Spinal cord (tissue), 10 donors: Measurements from ENCODE around the gene FMR1. TPM values are rescaled to one million over a fixed set of nuclear protein-coding genes. Genes with fewer than 3 reads are reported as not detected.

Experiments
- DNase-seq, 6 donors: peaks; one replicate each; pipeline versions ENCODE4 v3.0.0 to v3.0.0-alpha.2; 2013 to 2015; ENCODE audit warnings: low spot score in 6 of 6, low read depth in 4 of 6
- H3K27ac ChIP-seq: one replicate; pipeline ENCODE4 v1.5.1; 2013; ENCODE audit warnings: low read depth, low read length, control low read depth
- H3K27me3 ChIP-seq: one replicate; pipeline ENCODE4 v1.6.1; 2013; ENCODE audit warnings: low read length; ENCODE audit not compliant: control insufficient read depth, insufficient read depth
- H3K36me3 ChIP-seq: one replicate; pipeline ENCODE4 v1.6.1; 2013; ENCODE audit warnings: low read length; ENCODE audit not compliant: control insufficient read depth, insufficient read depth
- H3K4me1 ChIP-seq: one replicate; pipeline ENCODE4 v1.6.1; 2013; ENCODE audit warnings: low read length; ENCODE audit not compliant: control insufficient read depth, insufficient read depth
- H3K4me3 ChIP-seq: one replicate; pipeline ENCODE4 v1.5.1; 2013; ENCODE audit warnings: low read depth, low read length, control low read depth
- H3K9me3 ChIP-seq: one replicate; pipeline ENCODE4 v1.6.1; 2013; ENCODE audit warnings: low read length; ENCODE audit not compliant: control insufficient read depth, insufficient read depth
- WGBS: methylation state at CpG from one replicate; pipeline ENCODE4 v1.1.5; 2013; ENCODE audit warnings: missing lambda C conversion rate; ENCODE audit not compliant: insufficient coverage; 5-methylcytosine and 5-hydroxymethylcytosine counted together
- polyA plus RNA-seq, 2 donors: library from polyadenylated mRNA; unstranded; fragments of 120-200 nt; gene quantifications; one replicate each; pipeline ENCODE4 v1.2.1, GENCODE V29; 2013; ENCODE audit not compliant: insufficient read length in 2 of 2
- total RNA-seq, 2 donors: library from RNA; depleted of rRNA in 1 of 2; stranded (reverse); fragments of 120-200 nt in 1 of 2; fragments of >200 nt in 1 of 2; gene quantifications; one replicate each; pipeline versions ENCODE4 v1.2.3 to v1.2.4, GENCODE V29; 2013 to 2014
- donor health status: healthy.

The FMR1 gene
- total and polyA plus RNA-seq, 4 donors = 48.0 to 82.0 (median 64.8) TPM

- WGBS = no CpG with 5 or more reads among the region's 3 CpGs
- no peaks in the 10 kb centered on the region for H3K27me3 ChIP-seq
- H3K4me1 ChIP-seq = no peaks in the 10 kb centered on the region
- H3K27ac ChIP-seq = no peak overlapping the region
- no peaks in the 10 kb centered on the region for H3K9me3 ChIP-seq
- H3K36me3 ChIP-seq = peaks cover 3% of the 10 kb centered on the region
- H3K4me3 ChIP-seq = no peak overlapping the region
- no peak for DNase-seq
Observed at GRCh38 chrX:147935156-147935758, 23.5 kb downstream of the FMR1 start.

DNA sequence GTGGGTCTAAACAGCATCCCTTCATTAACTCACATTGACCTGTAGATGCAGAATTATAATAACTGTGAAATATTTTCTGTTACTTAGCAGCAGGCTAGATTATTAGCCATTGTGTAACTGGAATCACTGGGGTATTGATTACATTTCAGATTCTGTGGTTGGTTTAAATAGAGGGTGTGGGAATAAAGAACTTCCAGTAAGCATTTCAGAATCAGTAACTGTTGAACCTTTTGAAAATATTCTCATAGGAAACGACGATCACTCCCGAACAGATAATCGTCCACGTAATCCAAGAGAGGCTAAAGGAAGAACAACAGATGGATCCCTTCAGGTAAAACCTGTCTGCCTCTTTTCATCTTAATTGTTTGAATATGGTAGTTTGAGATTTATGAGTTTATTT, 33.6 kb downstream of the FMR1 start:
- Histone ChIP-seq H3K4me1 (no peaks in the 10 kb centered on the region), H3K4me3 (no peak overlapping the region), H3K27me3 (no peaks in the 10 kb centered on the region), H3K9me3 (no peaks in the 10 kb centered on the region), H3K27ac (no peak overlapping the region), H3K36me3 (peaks cover 3% of the 10 kb centered on the region)
- no CpG with 5 or more reads among the region's 5 CpGs for WGBS
- DNase-seq = no peak

- DNase-seq = no peak
- WGBS = no CpG with 5 or more reads among the region's 7 CpGs
- Histone ChIP-seq H3K27ac (no peak overlapping the region), H3K4me3 (no peak overlapping the region), H3K4me1 (no peaks in the 10 kb centered on the region), H3K36me3 (peaks cover 3% of the 10 kb centered on the region), H3K9me3 (no peaks in the 10 kb centered on the region), H3K27me3 (no peaks in the 10 kb centered on the region)
Observed at GRCh38 chrX:147948531-147948930, 36.8 kb downstream of the FMR1 start.

DNA sequence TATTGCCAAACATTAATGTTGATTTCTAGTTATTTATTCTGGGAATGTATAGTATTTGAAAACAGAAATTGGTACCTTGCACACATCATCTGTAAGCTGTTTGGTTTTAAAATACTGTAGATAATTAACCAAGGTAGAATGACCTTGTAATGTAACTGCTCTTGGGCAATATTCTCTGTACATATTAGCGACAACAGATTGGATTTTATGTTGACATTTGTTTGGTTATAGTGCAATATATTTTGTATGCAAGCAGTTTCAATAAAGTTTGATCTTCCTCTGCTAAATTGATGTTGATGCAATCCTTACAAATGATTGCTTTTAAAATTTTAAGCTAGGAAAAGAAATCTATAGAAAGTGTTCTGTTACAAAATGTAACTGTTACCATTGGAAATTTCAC, 38.6 kb downstream of the FMR1 start:
- Histone ChIP-seq H3K36me3 (no peaks in the 10 kb centered on the region), H3K27me3 (no peaks in the 10 kb centered on the region), H3K27ac (no peak overlapping the region), H3K4me1 (no peaks in the 10 kb centered on the region), H3K9me3 (no peaks in the 10 kb centered on the region), H3K4me3 (no peak overlapping the region)
- WGBS = no CpG with 5 or more reads among the region's 1 CpG
- DNase-seq = no peak

- Histone ChIP-seq H3K27me3 (no peaks in the 10 kb centered on the region), H3K27ac (no peak overlapping the region), H3K4me1 (no peaks in the 10 kb centered on the region), H3K9me3 (no peaks in the 10 kb centered on the region), H3K4me3 (no peak overlapping the region), H3K36me3 (no peaks in the 10 kb centered on the region)
- 17% methylated on average over 1 of the region's 2 CpGs for WGBS
- DNase-seq = peak in 1 of 6 donors; percentile 2
Observed at GRCh38 chrX:147953976-147954375, 42.3 kb downstream of the FMR1 start.

DNA sequence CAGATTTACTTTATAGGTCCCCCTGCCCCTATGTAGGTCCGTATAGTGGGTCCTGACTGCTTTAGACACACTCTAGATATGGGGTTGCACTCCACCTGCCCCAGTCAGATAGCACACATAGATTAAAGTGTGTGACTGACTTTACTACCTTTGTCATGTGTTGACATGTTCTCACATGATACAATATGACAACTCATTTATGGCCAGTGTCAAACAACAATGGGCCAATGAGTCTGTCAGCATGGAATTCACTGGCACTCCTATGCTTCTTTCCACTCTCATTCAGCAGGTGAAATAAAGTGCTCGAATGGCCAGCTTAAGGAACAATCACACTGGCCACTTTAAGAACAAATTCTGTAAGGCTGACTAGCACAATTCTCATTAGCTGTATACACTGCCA, 45.6 kb downstream of the FMR1 start:
- 63% methylated on average over 1 of the region's 2 CpGs for WGBS
- Histone ChIP-seq H3K27me3 (no peaks in the 10 kb centered on the region), H3K4me1 (no peaks in the 10 kb centered on the region), H3K4me3 (no peak overlapping the region), H3K9me3 (no peaks in the 10 kb centered on the region), H3K27ac (no peak overlapping the region), H3K36me3 (no peaks in the 10 kb centered on the region)
- no peak for DNase-seq

DNA sequence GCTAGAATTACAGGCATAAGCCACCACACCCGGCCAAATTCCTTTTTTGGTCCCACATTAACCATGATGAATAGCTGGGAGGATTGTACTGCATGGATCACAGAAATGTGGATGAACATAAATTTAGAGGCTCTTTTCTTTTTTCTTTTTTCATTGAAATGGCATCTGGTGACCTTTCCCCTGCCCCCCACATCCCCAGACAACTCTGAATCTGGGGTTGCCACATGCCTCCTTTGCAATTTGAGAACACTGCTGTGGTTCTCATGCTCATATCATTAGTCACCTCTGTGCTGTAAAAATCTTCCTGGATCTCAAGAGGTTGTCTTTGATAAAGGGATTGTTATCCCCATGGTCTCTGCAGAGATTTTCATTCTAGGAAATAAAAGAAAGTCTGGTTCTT, 46.6 kb downstream of the FMR1 start:
- WGBS = no CpG with 5 or more reads among the region's 1 CpG
- DNase-seq = no peak
- Histone ChIP-seq H3K27me3 (no peaks in the 10 kb centered on the region), H3K27ac (no peak overlapping the region), H3K4me3 (no peak overlapping the region), H3K9me3 (no peaks in the 10 kb centered on the region), H3K36me3 (no peaks in the 10 kb centered on the region), H3K4me1 (no peaks in the 10 kb centered on the region)

DNA sequence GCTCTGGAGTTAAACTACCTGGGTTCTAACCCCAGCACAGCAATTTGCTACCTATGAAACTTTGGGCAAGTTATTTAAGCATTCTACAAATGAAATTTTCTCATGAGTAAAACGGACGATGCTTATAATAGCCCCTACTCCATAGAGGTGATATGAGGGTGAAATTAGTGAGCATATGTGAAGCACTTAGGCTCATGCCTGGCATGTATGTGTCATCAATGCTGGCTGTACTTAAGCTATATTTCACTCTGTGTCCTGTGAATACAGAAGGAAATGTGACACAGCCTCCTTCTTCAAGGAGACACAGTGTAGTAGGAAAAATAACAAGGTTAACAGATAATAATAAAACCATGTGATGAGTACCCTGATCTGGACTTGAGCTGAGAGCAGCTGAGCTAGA, 49.0 kb downstream of the FMR1 start:
- no CpG with 5 or more reads among the region's 2 CpGs for WGBS
- Histone ChIP-seq H3K4me1 (no peaks in the 10 kb centered on the region), H3K27me3 (no peaks in the 10 kb centered on the region), H3K27ac (no peak overlapping the region), H3K9me3 (no peaks in the 10 kb centered on the region), H3K4me3 (no peak overlapping the region), H3K36me3 (no peaks in the 10 kb centered on the region)
- DNase-seq = no peak

GRCh38 chrX:147962476-147962875, 50.8 kb downstream of the FMR1 start:
- H3K27ac ChIP-seq = no peak overlapping the region
- WGBS = no CpG with 5 or more reads among the region's 1 CpG
- no peaks in the 10 kb centered on the region for H3K27me3 ChIP-seq
- no peaks in the 10 kb centered on the region for H3K4me1 ChIP-seq
- no peak overlapping the region for H3K4me3 ChIP-seq
- no peak for DNase-seq
- no peaks in the 10 kb centered on the region for H3K36me3 ChIP-seq
- no peaks in the 10 kb centered on the region for H3K9me3 ChIP-seq

DNA sequence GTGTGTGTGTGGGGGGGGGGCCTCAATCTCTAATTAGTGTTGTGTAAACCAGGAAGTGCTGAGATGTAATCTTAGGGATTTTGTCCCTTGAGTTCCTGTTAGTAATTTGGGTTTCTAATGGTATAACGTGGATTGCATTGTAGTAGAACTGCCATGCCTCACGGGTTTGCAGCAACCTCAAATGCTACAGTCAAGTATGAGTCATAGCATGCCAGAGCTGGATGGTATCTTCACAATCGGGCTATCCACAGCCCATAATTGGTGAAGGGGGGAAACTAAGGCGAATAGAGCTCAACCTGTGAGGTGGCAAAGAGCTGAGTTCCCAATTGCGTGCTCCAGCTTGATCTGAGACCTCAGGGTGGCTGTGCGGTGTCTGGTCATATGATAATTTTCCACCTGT, 67.2 kb downstream of the FMR1 start:
- DNase-seq = no peak
- Histone ChIP-seq H3K27ac (no peak overlapping the region), H3K27me3 (no peaks in the 10 kb centered on the region), H3K4me3 (no peak overlapping the region), H3K36me3 (no peaks in the 10 kb centered on the region), H3K4me1 (no peaks in the 10 kb centered on the region), H3K9me3 (no peaks in the 10 kb centered on the region)
- 60% methylated on average over 6 of the region's 6 CpGs for WGBS
